GM21619 (cell line): Measurements from ENCODE around the gene NSD1.
"Not testable (repeated sequence)": the region's sequence is repeated elsewhere in the genome, so short reads cannot be mapped to it uniquely, and the experiment has no call there.

Source experiments
- ATAC-seq: cut with Tn5 transposase; IDR thresholded peaks from one replicate; pipeline ENCODE4 v1.9.1; 2021; ENCODE audit not compliant: unreplicated experiment

NSD1 gene

DNA sequence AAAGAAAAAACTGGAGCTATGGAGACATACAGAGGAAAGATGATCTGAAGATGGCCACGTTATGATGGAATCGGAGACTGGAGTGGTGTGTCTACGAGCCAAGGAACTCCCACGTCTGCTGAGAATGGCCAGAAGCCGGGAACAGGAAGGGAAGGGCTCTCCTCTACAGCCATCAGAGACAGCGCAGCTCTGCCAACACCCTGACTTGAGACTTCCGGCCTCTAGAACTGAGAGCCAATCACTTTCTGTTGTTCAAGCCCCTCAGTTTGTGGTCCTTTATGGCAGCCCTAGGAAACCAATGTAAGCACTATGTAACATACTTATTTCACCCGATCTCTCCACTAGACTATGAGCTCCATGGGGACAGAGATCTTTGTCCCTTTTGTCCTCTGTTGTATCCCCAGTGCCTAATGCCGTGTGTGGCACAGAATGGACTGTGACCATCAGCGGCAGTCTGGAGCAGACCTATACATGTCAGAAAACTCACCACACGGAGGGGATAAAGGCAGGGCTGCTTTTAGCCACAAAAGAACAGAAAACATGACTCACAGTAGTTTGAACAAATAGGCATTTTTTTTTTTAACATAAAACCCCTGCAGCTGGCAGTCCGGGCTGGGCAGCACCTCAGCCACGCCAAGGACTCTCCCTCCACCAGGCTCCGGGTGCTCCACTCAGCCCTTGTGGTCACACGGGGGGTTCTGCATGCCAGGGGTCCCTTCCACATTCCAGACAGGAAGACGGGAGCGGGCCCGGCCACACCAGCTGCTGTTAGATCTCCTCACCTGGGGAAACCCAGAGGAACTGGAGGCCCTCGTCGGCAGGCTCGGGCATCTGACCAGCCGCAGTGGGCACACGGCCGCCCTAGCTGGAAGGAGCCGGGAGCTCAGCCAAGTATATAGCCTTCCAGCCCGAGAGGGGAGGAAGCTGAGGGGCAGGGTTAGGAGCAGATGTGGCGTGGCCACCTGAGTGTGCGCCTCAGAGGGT, 194.3 kb downstream of the NSD1 start:
- ATAC-seq, result no peak

DNA sequence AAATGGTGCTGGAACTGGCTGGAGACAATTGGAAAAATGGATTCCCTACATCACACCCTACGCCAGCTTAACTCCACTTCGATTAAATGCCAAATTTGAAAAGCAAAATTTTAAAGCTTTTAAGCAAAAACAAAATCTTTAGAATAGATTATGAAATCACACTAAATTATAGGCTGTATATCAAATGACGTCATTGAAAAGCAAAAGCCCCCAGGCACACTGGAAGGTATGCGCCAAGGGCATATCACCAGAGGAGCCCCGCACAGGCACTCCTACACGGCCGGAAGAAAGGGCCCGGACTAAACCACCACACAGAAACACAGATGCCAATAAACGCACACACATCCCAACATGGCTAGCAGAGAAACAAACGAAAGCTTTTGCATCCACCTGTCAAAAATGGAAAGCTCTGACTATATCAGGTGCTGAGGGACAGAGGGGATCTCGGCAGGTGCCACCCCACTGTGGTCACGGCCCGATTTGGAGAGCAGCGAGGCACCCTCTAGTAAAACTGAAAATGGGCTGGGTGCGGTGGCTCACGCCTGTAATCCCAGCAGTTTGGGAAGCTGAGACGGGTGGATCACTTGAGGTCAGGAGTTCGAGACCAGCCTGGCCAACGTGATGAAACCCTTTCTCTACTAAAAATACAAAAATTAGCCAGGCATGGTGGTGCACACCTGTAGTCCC, 195.1 kb downstream of the NSD1 start:
- ATAC-seq, result no peak

DNA sequence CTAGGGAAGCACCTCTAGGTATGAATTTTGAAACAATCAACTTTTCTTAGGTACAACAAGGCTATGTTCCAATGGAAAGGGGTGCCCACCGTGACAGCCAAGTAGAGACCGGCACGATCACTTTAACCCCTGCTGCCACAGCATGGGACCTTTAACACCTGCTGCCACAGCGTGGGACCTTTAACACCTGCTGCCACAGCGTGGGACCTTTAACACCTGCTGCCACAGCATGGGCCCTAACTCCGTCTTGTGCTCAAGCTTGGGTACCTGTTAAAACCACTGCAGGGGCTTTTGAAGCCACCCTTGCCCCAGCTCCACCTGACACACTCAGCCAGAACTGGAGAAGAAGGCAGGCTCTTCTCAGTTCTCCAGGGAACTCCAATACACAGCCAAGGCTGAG, 196.3 kb downstream of the NSD1 start:
- ATAC-seq, result no peak

DNA sequence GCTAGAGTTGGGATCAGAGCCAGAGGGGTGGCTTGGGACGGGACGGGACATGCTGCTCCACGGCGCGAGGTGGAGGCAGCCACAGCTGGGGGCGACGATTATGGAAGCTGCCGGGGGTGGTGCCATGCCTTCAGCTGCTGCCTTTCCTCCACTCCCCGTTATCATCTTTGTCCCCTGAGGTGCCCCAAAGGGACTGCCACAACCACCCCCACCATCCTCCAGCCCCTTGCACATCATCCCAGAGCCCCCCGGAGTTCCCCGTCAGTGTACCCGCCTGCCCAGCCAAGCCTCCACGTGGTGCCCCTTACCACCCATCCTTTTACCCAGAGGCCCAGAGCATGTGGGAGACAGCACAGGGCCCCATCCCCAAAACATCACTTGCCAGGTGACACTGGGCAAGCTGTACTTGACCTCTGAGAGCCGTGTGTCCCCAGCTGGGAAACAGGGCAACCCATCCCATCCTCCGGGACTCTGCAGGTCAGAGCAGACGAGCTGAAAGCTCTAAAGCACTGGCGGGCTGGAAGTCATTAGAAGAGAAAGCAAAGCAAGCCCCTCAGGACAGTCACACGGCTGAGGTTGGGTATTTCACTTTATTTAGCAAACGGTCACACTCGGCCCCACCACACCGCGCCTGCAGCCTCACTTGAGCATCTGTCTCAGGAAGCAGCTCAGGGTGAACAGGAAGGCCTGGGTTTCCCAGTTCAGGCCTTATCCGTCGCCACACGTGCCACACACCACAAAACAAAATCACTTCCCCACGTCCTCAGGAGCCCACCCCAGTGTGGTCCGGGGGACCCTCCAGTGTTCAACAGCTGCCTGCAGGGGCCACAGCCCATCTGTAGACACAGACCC, 197.6 kb downstream of the NSD1 start:
- no peak for ATAC-seq

DNA sequence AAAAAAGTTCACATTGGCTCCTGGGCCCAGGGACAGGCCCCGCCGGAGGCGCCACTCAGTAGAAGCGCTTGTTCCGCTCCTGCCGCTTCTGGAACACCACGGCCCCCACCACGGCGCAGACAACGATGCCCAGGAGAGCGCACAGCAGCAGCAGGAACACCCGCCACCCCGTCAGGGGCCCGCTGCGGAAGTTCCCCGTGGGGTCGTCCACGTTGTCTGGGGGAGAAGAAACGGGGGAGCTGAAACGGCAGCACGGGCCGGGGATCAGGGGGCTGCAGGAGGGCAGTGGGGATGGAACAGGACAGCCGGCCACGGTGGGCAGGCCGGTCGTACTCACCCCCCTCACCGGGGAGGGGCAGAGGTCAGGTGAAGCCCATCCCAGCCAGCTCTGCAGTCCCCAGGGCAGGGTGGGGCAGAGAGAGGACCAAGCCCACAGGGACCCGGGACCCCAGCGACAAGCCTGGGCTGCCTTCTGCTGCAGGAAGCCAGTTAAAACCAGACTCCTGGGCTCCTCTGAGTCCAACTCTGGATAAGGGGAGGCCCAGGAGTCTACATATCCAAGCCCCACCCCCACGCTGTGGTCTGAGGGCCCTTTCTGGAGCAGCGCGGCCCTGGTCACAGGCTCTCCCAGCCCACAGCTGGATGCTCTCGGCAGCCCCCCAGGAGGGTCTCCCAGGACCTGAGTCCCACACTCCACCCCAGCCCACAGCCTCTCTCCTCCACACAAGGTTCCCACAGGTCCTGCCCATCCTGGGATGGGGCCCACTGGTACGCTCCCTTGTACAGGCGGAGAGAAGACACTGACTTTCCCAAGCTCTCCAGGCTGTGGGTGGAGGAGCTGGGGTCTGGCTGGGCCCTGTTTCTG, 198.7 kb downstream of the NSD1 start:
- no peak for ATAC-seq

DNA sequence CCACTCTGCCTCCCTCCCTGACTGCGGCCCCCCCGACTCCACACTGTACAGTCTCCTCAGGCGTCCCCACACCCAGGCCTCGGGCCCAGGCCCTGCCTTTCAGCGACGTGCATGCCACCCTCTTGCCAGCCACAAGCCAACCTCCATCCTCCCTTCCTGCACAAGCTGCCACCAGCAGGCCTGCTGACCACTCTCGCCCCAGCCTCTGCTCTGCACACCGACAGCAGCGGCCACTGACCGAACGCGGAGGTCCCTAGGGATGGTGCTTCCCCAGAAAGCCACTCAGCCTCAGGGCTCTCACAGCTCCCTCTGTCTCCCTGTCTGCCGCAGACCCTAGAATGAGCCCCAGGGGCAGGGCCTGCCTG, 199.3 kb downstream of the NSD1 start:
- no peak for ATAC-seq

DNA sequence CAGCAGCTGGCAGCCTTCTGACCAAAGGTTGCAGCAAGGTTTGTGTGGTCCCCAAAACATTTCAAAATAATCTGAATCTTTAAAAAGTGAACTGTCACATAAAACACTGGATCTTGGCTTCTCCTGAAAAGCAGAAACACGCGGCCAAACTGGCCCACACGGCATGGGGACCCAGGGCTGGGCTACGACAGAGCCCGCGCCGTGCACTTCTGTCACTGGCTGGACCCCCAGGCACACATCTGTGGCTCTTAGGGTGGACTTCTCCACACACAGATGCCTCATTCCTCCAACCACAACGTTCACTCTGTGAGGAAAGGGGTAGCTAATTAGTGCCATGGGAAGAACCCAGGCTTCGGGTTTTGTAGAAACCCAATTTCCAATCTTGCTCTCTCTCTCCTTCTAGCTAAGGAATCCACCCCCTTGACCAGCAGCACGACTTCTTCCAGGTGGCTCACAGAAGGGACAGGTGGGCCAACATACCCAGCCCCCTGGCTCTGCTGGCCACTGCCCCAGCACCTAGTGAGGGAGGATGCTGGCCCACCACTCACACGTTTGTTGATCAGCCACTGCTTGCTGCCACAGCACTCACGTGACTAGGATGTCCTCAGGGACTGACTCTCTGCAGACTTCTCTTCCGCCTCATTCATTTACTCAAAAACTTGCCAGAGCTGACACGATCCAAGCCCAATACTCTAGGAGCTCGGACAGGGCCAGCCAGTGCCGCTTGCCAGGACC, 200.0 kb downstream of the NSD1 start:
- no peak for ATAC-seq

DNA sequence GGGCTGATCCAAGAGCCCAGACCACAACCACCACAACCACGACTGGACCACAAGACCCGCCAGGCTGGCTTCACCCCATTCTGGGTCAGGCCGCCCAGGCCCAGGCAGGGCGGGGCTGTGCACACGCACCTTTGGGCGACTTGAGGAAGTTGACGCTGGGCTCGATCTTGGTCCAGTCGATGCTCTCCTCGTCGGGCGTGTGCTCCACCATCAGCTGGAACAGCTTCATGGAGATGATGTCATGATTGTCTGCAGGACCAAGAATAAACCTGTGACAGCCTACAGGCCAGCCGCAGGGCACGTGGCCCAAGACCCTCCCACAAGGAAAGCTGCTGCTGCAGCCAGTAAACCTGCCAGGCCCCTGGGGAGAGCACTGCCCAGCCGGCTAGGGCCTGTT, 200.6 kb downstream of the NSD1 start:
- no peak for ATAC-seq

DNA sequence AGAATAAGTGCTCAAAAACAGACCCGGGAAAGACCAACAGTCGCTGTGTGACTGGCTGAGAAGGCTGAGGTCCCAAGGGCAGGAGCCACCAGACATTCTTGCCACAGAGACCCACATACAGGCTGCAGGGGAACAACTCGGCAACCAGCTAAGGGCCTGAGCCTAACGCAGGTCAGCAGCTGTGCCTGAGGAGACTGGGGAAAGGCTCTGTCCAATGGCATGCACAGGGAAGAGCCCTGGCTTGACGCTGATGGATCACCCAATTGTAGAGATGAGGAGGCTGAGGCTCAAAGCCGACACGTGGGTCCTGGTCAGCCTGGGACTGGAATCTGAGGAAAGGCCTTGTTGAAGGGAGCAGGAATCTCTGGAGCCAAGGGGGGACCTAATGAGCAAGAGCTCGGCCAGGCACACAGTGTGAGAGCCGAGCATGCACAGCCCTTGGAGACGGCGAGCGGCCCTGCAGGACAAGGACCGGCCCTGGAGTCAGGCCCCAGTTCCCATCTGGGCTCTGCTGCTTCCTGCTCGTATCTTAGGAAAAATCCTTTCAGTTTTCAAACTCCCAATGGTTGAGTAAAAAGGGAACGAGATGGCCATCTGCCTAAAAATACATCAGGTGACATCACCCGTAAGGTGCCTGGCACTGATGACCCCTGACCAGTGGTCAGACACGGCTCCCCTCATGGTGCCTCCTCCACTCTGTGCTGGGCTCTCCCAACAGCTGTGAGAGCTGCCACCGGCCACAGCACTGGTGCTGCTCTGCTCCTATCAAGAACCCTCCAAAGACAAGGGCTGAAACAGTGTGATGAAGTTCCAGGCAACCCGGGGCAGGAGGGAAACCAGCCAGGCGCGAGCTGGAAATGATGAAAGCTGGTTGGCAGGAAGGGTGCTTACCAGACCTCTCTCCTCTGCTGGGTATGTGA, 201.5 kb downstream of the NSD1 start:
- ATAC-seq, result no peak

DNA sequence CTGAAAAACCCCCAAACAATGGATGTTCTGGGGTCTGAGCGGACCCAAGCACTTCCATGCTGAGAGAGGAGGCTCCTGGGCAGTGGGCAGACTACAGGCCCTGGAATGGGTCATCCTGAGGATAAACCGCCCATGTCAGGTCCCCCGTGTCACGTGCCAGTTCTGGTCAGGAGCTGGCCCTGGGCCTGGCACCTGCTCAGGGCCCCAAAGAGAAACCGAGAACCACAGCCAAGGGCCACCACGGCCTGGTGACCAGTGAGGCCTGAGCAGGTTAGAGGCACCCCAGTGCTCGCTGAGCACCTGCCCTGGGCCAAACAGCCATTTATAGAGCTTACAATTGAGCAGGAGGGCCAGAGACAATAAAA, 202.1 kb downstream of the NSD1 start:
- ATAC-seq, result no peak

DNA sequence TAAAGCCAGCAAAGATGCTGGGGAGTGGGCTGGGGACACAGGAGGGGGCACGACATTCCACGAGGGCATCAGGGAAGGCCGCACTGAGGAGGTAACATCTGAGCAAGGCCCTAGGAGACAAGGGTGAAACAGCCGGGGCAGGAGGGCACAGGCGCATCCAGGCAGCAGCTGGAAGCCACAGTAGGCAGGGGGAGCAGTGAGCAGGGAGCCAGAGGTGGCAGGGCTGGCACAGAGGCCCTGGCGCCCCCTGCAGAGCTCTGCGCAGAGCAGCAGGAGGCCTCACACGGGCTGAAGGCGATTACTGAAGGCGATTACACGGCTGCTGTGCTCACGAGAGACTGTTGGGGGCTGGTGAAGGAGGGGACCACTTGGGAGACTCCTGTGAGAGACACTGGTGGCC, 202.5 kb downstream of the NSD1 start:
- ATAC-seq, result no peak

DNA sequence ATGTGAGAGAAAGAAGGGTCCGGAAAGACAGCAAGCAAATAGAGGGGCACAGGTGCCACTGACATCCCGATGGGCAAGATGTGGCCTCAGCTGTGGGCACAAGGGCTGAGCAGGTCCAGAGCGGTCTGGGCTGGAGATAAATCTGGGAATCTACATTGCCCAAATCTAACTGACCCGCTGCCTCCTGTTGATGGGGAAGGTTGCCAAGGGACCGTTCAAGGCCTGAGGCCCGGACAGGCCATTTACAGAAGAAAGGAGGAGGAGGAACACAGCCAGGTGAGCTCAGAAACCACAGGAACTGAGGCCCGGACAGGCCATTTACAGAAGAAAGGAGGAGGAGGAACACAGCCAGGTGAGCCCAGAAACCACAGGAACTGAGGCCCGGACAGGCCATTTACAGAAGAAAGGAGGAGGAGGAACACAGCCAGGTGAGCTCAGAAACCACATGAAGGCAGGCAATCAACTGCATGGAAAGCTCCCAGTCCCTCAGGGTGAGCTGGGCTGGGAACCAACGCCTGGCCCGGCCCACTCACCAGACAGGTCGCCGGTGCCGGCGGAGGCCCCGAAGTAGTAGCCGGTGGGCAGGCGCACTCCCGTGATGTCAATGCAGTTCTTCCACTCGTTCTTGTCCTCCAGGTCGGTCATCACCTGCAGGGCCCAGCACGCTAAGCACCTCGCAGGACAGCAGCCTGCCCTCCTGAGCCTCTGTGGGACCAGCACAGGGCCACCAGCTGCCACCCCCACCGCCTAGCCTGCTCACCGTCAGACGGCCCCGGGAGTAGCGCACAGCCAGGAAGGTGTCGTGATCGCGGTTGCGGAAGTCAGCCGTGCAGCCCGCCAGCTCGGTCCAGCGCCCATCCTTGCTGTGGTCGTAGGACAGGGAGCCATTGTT, 203.3 kb downstream of the NSD1 start:
- ATAC-seq, result no peak

DNA sequence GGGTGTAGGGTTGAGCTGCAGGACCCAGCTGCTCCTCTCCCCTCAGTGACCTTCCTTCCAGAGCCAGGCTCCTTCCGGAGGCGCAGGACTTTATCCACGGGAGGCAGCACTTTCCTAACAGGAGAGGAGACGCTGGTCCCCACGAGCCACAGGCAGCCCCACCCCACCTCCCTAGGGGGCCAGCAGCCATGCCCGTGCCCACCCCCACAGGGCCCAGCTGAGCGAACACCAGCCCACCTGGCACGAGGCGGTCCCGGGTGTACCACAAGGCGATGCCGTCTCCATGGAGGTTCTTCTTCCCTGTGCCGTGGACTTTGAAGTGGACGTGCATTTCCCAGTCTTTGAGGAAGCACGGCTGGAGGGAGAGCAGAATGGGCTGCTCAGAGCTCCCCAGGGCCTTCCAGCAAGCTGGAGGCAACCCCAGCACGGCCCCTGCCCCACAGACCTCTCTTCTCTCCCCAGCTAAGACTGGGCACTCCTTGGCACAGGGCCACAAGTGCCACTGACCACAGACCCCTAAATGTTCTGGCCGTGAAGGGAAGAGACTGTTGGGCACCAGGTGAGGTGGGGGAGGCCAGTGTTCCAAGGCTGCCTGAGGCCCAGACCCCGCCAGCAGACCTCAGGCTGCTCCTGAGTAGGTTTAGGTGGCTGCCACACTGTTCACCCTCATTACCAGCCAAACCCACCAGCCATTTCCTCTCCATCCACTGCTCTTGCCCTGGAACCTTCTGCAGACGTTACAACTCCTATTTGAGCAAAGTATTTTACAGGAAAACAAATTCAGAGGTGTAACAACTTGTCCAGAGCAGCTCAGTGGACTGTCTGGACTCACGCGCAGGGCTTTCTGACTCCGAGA, 204.9 kb downstream of the NSD1 start:
- no peak for ATAC-seq

DNA sequence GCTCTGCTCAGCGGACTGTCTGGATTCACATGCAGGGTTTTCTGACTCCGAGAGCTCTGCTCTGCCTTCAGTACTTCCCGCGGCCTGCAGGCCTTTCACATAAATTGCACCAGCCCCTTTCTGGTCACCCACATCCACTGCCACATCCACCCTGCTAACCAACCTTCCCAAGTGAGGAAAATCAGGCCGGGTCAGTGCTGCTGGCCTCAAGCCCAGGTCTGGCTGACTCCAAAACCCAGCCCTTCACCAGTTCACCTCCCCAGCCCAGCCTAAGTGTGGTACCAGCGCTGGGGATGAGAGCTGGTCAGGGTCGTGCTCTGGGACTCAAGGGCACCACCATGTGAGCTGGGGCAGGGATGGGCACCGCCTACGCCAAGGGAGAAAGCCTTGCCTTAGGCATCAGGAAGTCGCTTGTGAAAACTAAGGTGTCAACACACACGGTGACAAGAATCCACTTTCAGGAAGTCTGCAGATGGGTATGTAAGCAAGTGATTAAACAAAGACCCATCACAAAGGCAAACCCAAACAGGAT, 205.6 kb downstream of the NSD1 start:
- ATAC-seq, result no peak

DNA sequence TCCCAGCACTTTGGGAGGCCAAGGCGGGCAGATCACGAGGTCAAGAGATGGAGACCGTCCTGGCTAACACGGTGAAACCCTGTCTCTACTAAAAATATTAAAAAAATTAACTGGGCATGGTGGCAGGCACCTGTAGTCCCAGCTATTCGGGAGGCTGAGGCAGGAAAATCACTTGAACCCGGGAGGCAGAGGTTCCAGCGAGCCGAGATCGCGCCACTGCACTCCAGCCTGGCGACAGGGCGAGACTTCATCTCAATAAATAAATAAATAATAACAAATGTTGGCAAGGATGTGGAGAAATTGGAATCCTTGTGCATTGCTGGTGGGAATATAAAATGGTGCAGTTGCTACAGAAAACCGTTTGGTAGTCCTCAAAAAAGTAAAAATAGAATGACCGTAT, 209.4 kb downstream of the NSD1 start:
- not testable (repeated sequence) for ATAC-seq

DNA sequence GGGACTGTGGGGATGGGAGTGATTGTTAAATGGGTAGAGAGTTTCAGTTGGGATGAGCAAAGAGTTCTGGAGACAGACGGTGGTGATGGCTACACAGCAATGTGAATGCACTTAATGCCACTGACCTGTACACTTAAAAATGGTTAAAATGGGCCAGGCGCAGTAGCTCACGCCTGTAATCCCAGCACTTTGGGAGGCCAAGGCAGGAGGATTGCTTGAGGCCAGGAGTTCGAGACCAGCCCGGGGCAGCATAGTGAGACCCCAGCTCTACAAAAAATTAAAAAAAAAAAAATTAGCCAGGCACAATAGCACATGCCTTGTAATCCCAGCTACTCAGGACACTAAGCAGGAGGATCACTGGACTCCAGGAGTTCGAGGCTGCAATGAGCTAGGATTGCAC, 210.2 kb downstream of the NSD1 start:
- ATAC-seq, result no peak

DNA sequence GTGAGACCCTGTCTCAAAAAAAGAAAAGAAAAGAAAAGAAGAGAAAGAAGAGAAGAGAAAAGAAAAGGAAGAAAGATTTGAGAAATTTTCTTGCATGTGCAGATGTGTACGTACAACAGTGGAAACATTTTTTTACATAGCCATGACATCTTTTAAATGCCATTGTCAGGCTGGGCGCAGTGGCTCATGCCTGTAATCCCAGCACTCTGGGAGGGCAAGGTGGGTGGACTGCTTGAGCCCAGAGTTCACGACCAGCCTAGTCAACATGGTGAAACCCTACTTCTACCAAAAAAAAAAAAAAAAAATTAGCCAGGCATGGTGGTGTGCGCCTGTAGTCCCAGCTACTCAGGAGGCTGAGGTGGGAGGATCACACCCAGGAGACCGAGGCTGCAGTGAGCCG, 211.3 kb downstream of the NSD1 start:
- ATAC-seq, result no peak
